GM10266 (cell line): ENCODE data around the gene IGFL3.

Source experiments
- DNase-seq: peaks from one replicate; pipeline ENCODE4 v3.0.0; 2012; ENCODE audit errors: extremely low spot score
- TF ChIP-seq, protein P1 (sequence below): IDR thresholded peaks from 2 replicates; pipeline ENCODE4 v1.5.1; 2012; ENCODE audit warnings: mild to moderate bottlenecking, low read depth; ENCODE audit not compliant: control insufficient read depth, insufficient read depth; ENCODE audit errors: missing control alignments

IGFL3 gene

DNA sequence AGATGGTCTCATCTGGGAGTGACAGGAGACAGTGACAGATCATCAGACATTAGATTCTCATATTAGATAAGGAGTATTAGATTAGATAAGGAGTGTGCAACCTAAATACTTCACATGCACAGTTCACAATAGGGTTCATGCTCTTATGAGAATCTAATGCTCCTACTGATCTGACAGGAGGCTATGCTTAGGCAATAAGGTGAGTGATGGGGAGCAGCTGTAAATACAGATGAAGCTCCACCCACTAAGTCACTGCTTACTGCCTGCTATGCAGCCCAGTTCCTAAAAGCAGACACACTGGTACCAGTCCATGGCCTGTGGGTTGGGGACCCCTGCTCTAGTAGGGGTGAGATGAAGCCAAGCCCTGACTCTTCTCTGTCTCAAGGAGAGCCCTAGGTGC lies 10.0 kb upstream of the IGFL3 start:
- DNase-seq, result no peak

DNA sequence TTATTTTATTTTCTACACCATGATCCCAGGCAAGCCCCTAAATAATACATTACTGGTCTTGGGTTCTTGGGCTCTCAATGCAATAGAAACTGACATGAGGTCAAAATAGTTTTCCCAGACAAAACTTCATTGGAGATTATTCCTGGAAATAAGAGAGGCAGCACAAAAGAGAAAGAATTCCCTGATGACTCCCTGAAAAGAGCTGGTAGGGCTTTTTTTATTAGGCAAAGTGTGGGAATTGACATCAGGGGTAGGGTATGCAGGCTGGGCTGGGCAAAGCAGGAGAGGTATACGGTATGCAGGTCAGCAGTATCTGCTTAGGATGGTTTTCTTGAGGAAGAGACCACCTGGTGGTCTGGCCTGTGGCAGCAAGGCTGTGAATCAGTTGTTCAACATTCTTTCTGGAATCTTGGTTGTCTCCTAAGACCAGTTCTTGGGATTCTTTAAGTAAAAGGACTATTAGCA lies 9.3 kb upstream of the IGFL3 start:
- TF ChIP-seq, protein P1, sequence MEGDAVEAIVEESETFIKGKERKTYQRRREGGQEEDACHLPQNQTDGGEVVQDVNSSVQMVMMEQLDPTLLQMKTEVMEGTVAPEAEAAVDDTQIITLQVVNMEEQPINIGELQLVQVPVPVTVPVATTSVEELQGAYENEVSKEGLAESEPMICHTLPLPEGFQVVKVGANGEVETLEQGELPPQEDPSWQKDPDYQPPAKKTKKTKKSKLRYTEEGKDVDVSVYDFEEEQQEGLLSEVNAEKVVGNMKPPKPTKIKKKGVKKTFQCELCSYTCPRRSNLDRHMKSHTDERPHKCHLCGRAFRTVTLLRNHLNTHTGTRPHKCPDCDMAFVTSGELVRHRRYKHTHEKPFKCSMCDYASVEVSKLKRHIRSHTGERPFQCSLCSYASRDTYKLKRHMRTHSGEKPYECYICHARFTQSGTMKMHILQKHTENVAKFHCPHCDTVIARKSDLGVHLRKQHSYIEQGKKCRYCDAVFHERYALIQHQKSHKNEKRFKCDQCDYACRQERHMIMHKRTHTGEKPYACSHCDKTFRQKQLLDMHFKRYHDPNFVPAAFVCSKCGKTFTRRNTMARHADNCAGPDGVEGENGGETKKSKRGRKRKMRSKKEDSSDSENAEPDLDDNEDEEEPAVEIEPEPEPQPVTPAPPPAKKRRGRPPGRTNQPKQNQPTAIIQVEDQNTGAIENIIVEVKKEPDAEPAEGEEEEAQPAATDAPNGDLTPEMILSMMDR, result no peak
- no peak for DNase-seq

More for the DNA sequence above, 10.0 kb upstream of the IGFL3 start:
- TF ChIP-seq, protein P1, result no peak

DNA sequence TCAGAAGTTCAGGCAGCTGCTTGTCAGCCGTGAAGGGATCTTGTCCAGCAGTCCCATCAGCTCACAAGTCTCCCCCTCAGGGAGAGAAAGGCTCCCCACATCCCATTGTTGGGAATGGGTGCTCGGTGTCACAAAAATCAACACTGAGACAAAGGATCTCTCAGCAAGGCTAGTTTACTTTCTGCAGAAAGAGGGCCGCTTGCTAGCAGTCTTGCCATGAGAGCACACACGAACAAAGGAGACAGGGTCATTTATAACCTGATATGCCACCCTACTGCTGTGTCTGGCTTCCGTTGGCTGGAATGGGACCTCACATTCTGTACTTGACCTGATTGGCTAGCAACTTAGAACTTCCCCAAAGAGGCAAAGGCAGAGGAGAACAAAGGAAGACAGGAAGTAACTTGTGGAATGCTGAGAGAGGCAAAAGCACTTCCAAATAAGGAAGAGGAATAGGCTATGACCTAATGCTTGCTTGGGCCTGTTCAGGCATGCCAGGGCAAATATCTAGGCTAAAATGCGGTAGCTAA lies 8.7 kb upstream of the IGFL3 start:
- DNase-seq, result no peak
- TF ChIP-seq, protein P1, result no peak

- TF ChIP-seq, protein P1, result no peak
- no peak for DNase-seq
Measured at GRCh38 chr19:46132508-46133100, 8.1 kb upstream of the IGFL3 start.

GRCh38 chr19:46131485-46132143 lies 7.1 kb upstream of the IGFL3 start:
- TF ChIP-seq, protein P1, result no peak
- DNase-seq, result no peak

GRCh38 chr19:46126086-46126580 lies 1.6 kb upstream of the IGFL3 start:
- no peak for DNase-seq
- TF ChIP-seq, protein P1, result no peak

- DNase-seq, result no peak
- TF ChIP-seq, protein P1, result no peak
Measured at GRCh38 chr19:46125447-46125846, 959 bp upstream of the IGFL3 start.
